GM12892 (cell line): ENCODE data around the gene MVB12B.

Source experiments
- POLR2A ChIP-seq: IDR thresholded peaks from 2 replicates; pipeline ENCODE4 v1.6.1; 2011; ENCODE audit warnings: low read depth, low read length, control low read depth
- POLR2AphosphoS5 ChIP-seq: IDR thresholded peaks from 2 replicates; pipeline ENCODE4 v1.6.1; 2011; ENCODE audit warnings: low read depth, low read length, control low read depth
- TAF1 ChIP-seq: IDR thresholded peaks from 2 replicates; pipeline ENCODE4 v1.6.1; 2011; ENCODE audit warnings: low read depth, mild to moderate bottlenecking, control low read depth, low read length, borderline replicate concordance

- TF ChIP-seq POLR2AphosphoS5 (no peak), POLR2A (no peak), TAF1 (no peak)
These were observed 141.7 kb downstream of the MVB12B start for GRCh38 chr9:126468141-126468825.
